Activated naive CD4-positive, alpha-beta T cell treated with anti-CD3 and anti-CD28 coated beads, Interleukin-2, amount 50 U/mL, for 24 hours (primary cell): ENCODE data around the gene CLIC3.

ENCODE experiments used
- H3K27ac Mint-ChIP-seq: one replicate; pipeline ENCODE4 v1.8.0; 2021; ENCODE audit warnings: mild to moderate bottlenecking, mixed read lengths
- H3K27me3 Mint-ChIP-seq: one replicate; pipeline ENCODE4 v1.8.0; 2021; ENCODE audit warnings: mixed read lengths
- H3K36me3 Mint-ChIP-seq: one replicate; pipeline ENCODE4 v1.8.0; 2021; ENCODE audit warnings: mixed read lengths
- H3K4me1 Mint-ChIP-seq: one replicate; pipeline ENCODE4 v1.8.0; 2021; ENCODE audit warnings: mixed read lengths
- H3K4me3 Mint-ChIP-seq: one replicate; pipeline ENCODE4 v1.8.0; 2021; ENCODE audit warnings: mild to moderate bottlenecking, mixed read lengths
- H3K9me3 Mint-ChIP-seq: one replicate; pipeline ENCODE4 v1.8.0; 2021; ENCODE audit warnings: mixed read lengths

CLIC3 gene

GRCh38 chr9:136952321-136952850, 44.0 kb downstream of the CLIC3 start:
- Mint-ChIP-seq H3K4me3 (no peak overlapping the region), H3K27ac (no peak overlapping the region), H3K4me1 (no peaks in the 10 kb centered on the region), H3K27me3 (no peaks in the 10 kb centered on the region), H3K9me3 (peaks cover 5% of the 10 kb centered on the region), H3K36me3 (peaks cover 2% of the 10 kb centered on the region)

- H3K36me3 Mint-ChIP-seq, result peaks cover 2% of the 10 kb centered on the region
- H3K27ac Mint-ChIP-seq, result no peak within 1 kb of the TSS
- no peaks in the 10 kb centered on the region for H3K4me1 Mint-ChIP-seq
- peaks cover 4% of the 10 kb centered on the region for H3K9me3 Mint-ChIP-seq
- H3K4me3 Mint-ChIP-seq, result peak within 1 kb of the TSS; percentile 4
- H3K27me3 Mint-ChIP-seq, result no peaks in the 10 kb centered on the region
These were observed 44.6 kb downstream of the CLIC3 start, which contains the start of gene LCN12 for GRCh38 chr9:136951541-136952320. Gene LCN12 (plus strand): TSS chr9:136952273. CDS start chr9:136952328, 55 bp downstream.

DNA sequence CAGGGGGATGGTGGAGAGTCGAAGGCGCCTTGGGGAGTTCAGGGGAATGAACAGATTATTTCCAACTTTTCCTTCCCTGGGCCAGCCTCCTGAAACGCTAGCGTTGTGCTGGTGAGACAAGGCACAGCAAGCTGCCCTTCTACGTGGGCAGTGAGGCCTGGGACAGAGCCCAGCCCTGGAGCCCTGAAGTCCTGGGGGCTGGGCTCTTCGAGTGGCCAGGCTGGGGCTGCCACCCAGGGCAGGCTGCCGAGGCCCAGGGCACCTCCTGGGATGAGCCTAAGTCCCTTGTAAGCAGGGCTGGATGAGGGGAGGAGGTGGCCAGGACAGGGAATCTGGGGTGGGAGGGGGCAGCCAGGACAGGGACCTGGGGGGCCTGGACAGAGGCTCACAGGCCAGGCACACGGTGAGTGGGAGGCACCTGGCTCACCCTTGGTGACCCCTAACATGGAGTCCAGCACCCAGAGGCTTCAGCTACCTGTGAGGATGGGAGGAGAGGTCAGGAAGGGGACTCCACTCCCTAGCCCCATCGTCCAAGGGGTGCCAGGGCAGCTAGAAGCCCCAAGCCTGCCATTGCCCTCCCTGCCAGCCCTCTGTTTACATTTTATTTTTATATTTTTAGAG, 45.6 kb downstream of the CLIC3 start:
- Mint-ChIP-seq H3K36me3 (no peaks in the 10 kb centered on the region), H3K27me3 (no peaks in the 10 kb centered on the region), H3K4me1 (no peaks in the 10 kb centered on the region), H3K27ac (no peak overlapping the region), H3K9me3 (no peaks in the 10 kb centered on the region), H3K4me3 (peak overlapping the region; percentile 82)

DNA sequence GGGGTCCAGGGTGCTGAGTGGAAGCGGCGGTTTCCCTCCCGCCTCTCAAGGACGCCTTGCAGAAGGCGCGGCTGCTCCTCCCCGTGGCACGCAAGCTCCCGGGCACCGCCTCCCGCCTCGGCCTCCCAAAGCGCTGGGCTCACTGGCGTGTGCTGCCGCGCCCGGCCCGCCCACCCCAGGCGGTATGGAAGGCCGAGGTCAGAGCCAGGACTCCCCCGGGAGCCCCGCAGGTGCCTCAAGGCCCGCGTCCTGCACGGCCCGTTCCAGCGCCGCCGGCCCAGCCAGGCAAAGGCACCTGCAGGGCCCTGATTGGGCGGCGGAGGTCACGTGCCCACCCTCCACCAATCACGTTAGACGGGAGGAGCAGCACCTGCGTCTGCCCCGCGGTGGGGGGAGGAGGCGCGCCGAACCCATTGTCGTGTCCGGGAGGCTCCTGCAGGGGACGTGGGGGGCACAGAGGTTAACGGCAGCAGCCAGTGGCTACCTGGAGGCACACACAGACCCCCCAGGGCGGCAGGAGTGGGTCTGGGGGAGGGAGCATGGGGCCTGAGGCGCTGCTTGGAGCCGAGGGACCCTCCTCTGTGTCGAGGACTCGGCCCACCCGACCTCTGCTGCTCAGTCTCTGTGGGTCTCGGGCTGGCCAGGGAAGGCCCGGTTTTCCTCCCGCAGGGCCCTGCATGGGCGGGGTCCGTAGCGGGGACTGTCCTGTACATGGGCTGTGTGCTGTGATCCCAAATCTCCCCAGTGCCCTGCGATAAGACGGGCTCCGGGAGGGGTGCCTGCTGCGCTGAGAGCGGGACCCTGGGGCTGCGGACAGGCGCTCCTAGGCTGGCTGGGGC, 46.3 kb downstream of the CLIC3 start:
- Mint-ChIP-seq H3K36me3 (no peaks in the 10 kb centered on the region), H3K4me3 (peak overlapping the region; percentile 82), H3K27me3 (no peaks in the 10 kb centered on the region), H3K4me1 (no peaks in the 10 kb centered on the region), H3K9me3 (no peaks in the 10 kb centered on the region), H3K27ac (peak overlapping the region; percentile 80)

- Mint-ChIP-seq H3K4me3 (peak overlapping the region; percentile 81), H3K4me1 (peaks cover 4% of the 10 kb centered on the region), H3K27me3 (no peaks in the 10 kb centered on the region), H3K27ac (no peak overlapping the region), H3K9me3 (no peaks in the 10 kb centered on the region), H3K36me3 (no peaks in the 10 kb centered on the region)
These were observed 47.0 kb downstream of the CLIC3 start for GRCh38 chr9:136949239-136949816.

GRCh38 chr9:136947955-136948510, 48.3 kb downstream of the CLIC3 start:
- Mint-ChIP-seq H3K4me1 (peaks cover 4% of the 10 kb centered on the region), H3K9me3 (no peaks in the 10 kb centered on the region), H3K36me3 (no peaks in the 10 kb centered on the region), H3K27me3 (no peaks in the 10 kb centered on the region), H3K4me3 (peak overlapping the region; percentile 52), H3K27ac (no peak overlapping the region)

GRCh38 chr9:136947028-136947891, 49.1 kb downstream of the CLIC3 start:
- Mint-ChIP-seq H3K27ac (no peak overlapping the region), H3K9me3 (no peaks in the 10 kb centered on the region), H3K4me1 (peaks cover 9% of the 10 kb centered on the region), H3K36me3 (no peaks in the 10 kb centered on the region), H3K27me3 (no peaks in the 10 kb centered on the region), H3K4me3 (no peak overlapping the region)

GRCh38 chr9:136946228-136947027, 49.9 kb downstream of the CLIC3 start:
- H3K9me3 Mint-ChIP-seq, result no peaks in the 10 kb centered on the region
- H3K27ac Mint-ChIP-seq, result no peak overlapping the region
- peaks cover 9% of the 10 kb centered on the region for H3K4me1 Mint-ChIP-seq
- no peak overlapping the region for H3K4me3 Mint-ChIP-seq
- H3K27me3 Mint-ChIP-seq, result no peaks in the 10 kb centered on the region
- H3K36me3 Mint-ChIP-seq, result peaks cover 1% of the 10 kb centered on the region

DNA sequence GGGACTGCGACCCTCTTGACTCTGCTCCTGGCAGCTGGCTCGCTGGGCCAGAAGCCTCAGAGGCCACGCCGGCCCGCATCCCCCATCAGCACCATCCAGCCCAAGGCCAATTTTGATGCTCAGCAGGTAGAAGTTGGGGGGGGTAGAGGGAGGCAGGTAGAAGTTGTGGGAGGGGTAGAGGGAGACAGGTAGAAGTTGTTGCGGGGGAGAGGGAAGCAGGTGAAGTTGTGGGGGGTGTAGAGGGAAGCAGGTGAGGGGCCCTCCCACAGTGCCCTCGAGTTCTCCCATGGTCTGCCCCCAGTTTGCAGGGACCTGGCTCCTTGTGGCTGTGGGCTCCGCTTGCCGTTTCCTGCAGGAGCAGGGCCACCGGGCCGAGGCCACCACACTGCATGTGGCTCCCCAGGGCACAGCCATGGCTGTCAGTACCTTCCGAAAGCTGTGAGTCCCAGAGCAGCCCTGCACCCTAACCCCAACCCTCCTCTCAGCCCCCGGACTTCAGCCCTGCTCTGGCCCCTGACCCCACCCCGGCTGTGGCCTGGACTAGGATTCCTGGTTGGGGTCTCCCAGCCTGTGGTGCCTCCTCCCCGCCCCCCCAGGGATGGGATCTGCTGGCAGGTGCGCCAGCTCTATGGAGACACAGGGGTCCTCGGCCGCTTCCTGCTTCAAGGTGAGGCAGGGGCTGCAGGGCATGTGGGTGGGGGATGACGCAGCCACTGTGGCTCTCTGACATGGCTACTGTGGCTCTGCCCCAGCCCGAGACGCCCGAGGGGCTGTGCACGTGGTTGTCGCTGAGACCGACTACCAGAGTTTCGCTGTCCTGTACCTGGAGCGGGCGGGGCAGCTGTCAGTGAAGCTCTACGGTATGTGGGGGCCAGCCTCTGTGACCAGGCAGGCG, 50.8 kb downstream of the CLIC3 start:
- Mint-ChIP-seq H3K36me3 (peaks cover 1% of the 10 kb centered on the region), H3K9me3 (no peaks in the 10 kb centered on the region), H3K27ac (no peak overlapping the region), H3K4me1 (peaks cover 9% of the 10 kb centered on the region), H3K27me3 (no peaks in the 10 kb centered on the region), H3K4me3 (no peak overlapping the region)
